K562 (cell line): ENCODE data around the gene PAFAH2. TPM values are rescaled to one million over a fixed set of nuclear protein-coding genes. Genes with fewer than 3 reads are reported as not detected.

Source experiments
- CAMTA2 ChIP-seq: fragments of 250-450 bp; sonication (Bioruptor Pico); conservative IDR thresholded peaks from 2 replicates; pipeline ENCODE4 v1.5.1; 2022
- GABPB1 ChIP-seq: sonication (generic); formaldehyde crosslinking; IDR thresholded peaks from 2 replicates; pipeline ENCODE4 v1.8.0; 2022; ENCODE audit warnings: mild to moderate bottlenecking, missing genetic modification reagents
- HINFP ChIP-seq: fragments of 450-650 bp; conservative IDR thresholded peaks from 2 replicates; pipeline ENCODE4 v1.6.1; 2016; ENCODE audit warnings: missing genetic modification characterization, low read depth, mild to moderate bottlenecking, control low read depth, missing compliant biosample characterization
- ILK ChIP-seq: fragments of 450-650 bp; IDR thresholded peaks from 2 replicates; pipeline ENCODE4 v1.6.1; 2016; ENCODE audit warnings: missing genetic modification characterization, low read depth, mild to moderate bottlenecking, missing compliant biosample characterization, moderate library complexity, borderline replicate concordance
- MEIS2 ChIP-seq: fragments of 450-650 bp; IDR thresholded peaks from 2 replicates; pipeline ENCODE4 v1.6.1; 2014; ENCODE audit warnings: mild to moderate bottlenecking; ENCODE audit not compliant: partially characterized antibody
- MTA3 ChIP-seq: fragments of 450-650 bp; formaldehyde crosslinking; IDR thresholded peaks from 2 replicates; pipeline ENCODE4 v1.6.1; 2017; ENCODE audit warnings: mild to moderate bottlenecking, borderline replicate concordance
- NFATC3 ChIP-seq: fragments of 450-650 bp; IDR thresholded peaks from 2 replicates; pipeline ENCODE4 v1.6.1; 2017; ENCODE audit warnings: mild to moderate bottlenecking
- POLR2A ChIP-seq: fragments of 450-650 bp; conservative IDR thresholded peaks from 2 replicates; pipeline ENCODE4 v1.6.1; 2016
- PREB ChIP-seq: sonication (generic); formaldehyde crosslinking; IDR thresholded peaks from 2 replicates; pipeline ENCODE4 v1.8.1; 2023; ENCODE audit warnings: mild to moderate bottlenecking, missing genetic modification reagents
- TRIM25 ChIP-seq: fragments of 450-650 bp; IDR thresholded peaks from 2 replicates; pipeline ENCODE4 v1.7.0; 2016; ENCODE audit warnings: borderline replicate concordance
- UBTF ChIP-seq, 2 experiments: IDR thresholded peaks; 2 replicates each; pipeline ENCODE4 v1.6.1; 2012; ENCODE audit warnings: improper control_type of control experiment in 2 of 2, low read depth in 2 of 2, low read length in 2 of 2, borderline replicate concordance in 1 of 2
- ZBTB17 ChIP-seq: fragments of 450-650 bp; formaldehyde crosslinking; IDR thresholded peaks from 2 replicates; pipeline ENCODE4 v1.4.0; 2020; ENCODE audit warnings: mild to moderate bottlenecking
- ZBTB34 ChIP-seq: fragments of 250-450 bp; sonication (Bioruptor Pico); IDR thresholded peaks from 2 replicates; pipeline ENCODE4 v1.8.0; 2021; ENCODE audit warnings: mild to moderate bottlenecking, moderate library complexity
- ZNF212 ChIP-seq: fragments of 450-650 bp; formaldehyde crosslinking; IDR thresholded peaks from 2 replicates; pipeline ENCODE4 v1.4.0; 2020; ENCODE audit warnings: mild to moderate bottlenecking
- ZNF239 ChIP-seq: fragments of 250-450 bp; sonication (Bioruptor Pico); IDR thresholded peaks from 2 replicates; pipeline ENCODE4 v1.4.0; 2020; ENCODE audit warnings: mild to moderate bottlenecking
- ZNF263 ChIP-seq: sonication (generic); formaldehyde crosslinking; IDR thresholded peaks from 2 replicates; pipeline ENCODE4 v1.8.0; 2022; ENCODE audit warnings: mild to moderate bottlenecking, missing genetic modification reagents, borderline replicate concordance
- ZNF431 ChIP-seq: sonication (generic); formaldehyde crosslinking; IDR thresholded peaks from 2 replicates; pipeline ENCODE4 v1.8.0; 2022; ENCODE audit warnings: mild to moderate bottlenecking, missing genetic modification reagents
- ZNF668 ChIP-seq: fragments of 250-450 bp; sonication (Bioruptor Pico); IDR thresholded peaks from 2 replicates; pipeline ENCODE4 v1.8.0; 2022; ENCODE audit warnings: mild to moderate bottlenecking, inconsistent platforms
- ZNF707 ChIP-seq: fragments of 250-450 bp; sonication (Bioruptor Pico); conservative IDR thresholded peaks from 2 replicates; pipeline ENCODE4 v1.8.0; 2022; ENCODE audit warnings: inconsistent platforms, mild to moderate bottlenecking, moderate library complexity
- polyA plus RNA-seq, 8 experiments: library from polyadenylated mRNA; depleted of rRNA in 4 of 8; stranded (reverse) in 5 of 8; unstranded in 3 of 8; fragments of >200 nt; fragmentation: Nextera tagmentation in 2 of 8; fragmentation: Illumina TruSeq in 1 of 8; extraction: Ambion mirVana in 2 of 8; extraction: Trizol in 1 of 8; gene quantifications; 2 replicates each; pipeline versions ENCODE4 v1.2.1 to v1.2.3, GENCODE V29; 2011 to 2014; ENCODE audit warnings: inconsistent platforms in 1 of 8, missing spikeins in 1 of 8
- total RNA-seq, 7 experiments: library from RNA; depleted of rRNA in 6 of 7; stranded (reverse); fragments of >200 nt in 6 of 7; fragmentation: Illumina TruSeq in 2 of 7; extraction: Trizol in 2 of 7; gene quantifications; 2 replicates each; pipeline versions ENCODE4 v1.2.1 to v1.2.3, GENCODE V29; 2011 to 2021; ENCODE audit warnings: low replicate concordance in 1 of 7

PAFAH2 gene
- total and polyA plus RNA-seq, 9 of the 15 experiments (the other 6 are each of a cell fraction or from before 2014, with no cell fraction given): 4.2 to 10.9 (median 6.8) TPM

- TF ChIP-seq HINFP (tag) (no peak; the same call in 1 of the 2 replicates), ILK (tag) (no peak), ZNF239 (CRISPR knock-in tag) (no peak), MEIS2 (peak; percentile 37), PREB (CRISPR knock-in tag) (no peak; the same call in 1 of the 2 replicates), POLR2A (peak; percentile 97), ZNF668 (CRISPR knock-in tag) (no peak), ZNF263 (CRISPR knock-in tag) (peak; percentile 10; the same call in 1 of the 2 replicates), NFATC3 (no peak), CAMTA2 (CRISPR knock-in tag) (no peak), ZNF707 (CRISPR knock-in tag) (no peak), ZNF212 (CRISPR knock-in tag) (no peak), GABPB1 (peak; percentile 60; the same call in 1 of the 2 replicates), MTA3 (peak; percentile 74; the same call in 1 of the 2 replicates), ZBTB17 (no peak), ZBTB34 (CRISPR knock-in tag) (no peak), TRIM25 (no peak), ZNF431 (peak; percentile 77), UBTF (IDR thresholded peaks at IDR 0.05; ENCODE audit: borderline replicate concordance in 1 of 2, low read depth in 2 of 2, low read length in 2 of 2) (peak in 1 of 2 experiments; percentile 19; a peak in 1 of 4 replicates)
Observed at GRCh38 chr1:26035203-26035958, 37.5 kb upstream of the PAFAH2 start (continued).
